VCaP (cell line): Measurements from ENCODE around the gene TBC1D8.

ENCODE experiments used
- H3K27ac ChIP-seq: fragments of 450-650 bp; 2 replicates; pipeline ENCODE4 v1.5.1; 2017
- CTCF ChIP-seq: fragments of 450-650 bp; conservative IDR thresholded peaks from 2 replicates; pipeline ENCODE4 v1.5.1; 2017; ENCODE audit warnings: mild to moderate bottlenecking, moderate library complexity

Gene TBC1D8

GRCh38 chr2:101190747-101191516 is 39.8 kb upstream of the TBC1D8 start:
- no peak for TF ChIP-seq CTCF
- no peak overlapping the region for H3K27ac ChIP-seq

GRCh38 chr2:101188683-101189405 is 37.7 kb upstream of the TBC1D8 start:
- no peak overlapping the region for H3K27ac ChIP-seq
- peak; percentile 76 for TF ChIP-seq CTCF

- no peak overlapping the region for H3K27ac ChIP-seq
These were observed 35.9 kb upstream of the TBC1D8 start for GRCh38 chr2:101187131-101187530.

GRCh38 chr2:101185656-101186055 is 34.5 kb upstream of the TBC1D8 start:
- H3K27ac ChIP-seq = no peak overlapping the region
- no peak for TF ChIP-seq CTCF

More at GRCh38 chr2:101187131-101187530, 35.9 kb upstream of the TBC1D8 start:
- no peak for TF ChIP-seq CTCF

GRCh38 chr2:101185085-101185484 is 33.9 kb upstream of the TBC1D8 start:
- H3K27ac ChIP-seq = no peak overlapping the region
- TF ChIP-seq CTCF = no peak

GRCh38 chr2:101179982-101180381 is 28.8 kb upstream of the TBC1D8 start:
- TF ChIP-seq CTCF = no peak

GRCh38 chr2:101176803-101177202 is 25.6 kb upstream of the TBC1D8 start:
- no peak for TF ChIP-seq CTCF
- H3K27ac ChIP-seq = no peak overlapping the region

More at GRCh38 chr2:101179982-101180381, 28.8 kb upstream of the TBC1D8 start:
- H3K27ac ChIP-seq = no peak overlapping the region
